ENCODE data around the gene TSPAN4. TPM values are rescaled to one million over a fixed set of nuclear protein-coding genes. Genes with fewer than 3 reads are reported as not detected.

Gene TSPAN4
- total RNA-seq, 1 experiment from 2014 or later = 50.3 TPM

DNA sequence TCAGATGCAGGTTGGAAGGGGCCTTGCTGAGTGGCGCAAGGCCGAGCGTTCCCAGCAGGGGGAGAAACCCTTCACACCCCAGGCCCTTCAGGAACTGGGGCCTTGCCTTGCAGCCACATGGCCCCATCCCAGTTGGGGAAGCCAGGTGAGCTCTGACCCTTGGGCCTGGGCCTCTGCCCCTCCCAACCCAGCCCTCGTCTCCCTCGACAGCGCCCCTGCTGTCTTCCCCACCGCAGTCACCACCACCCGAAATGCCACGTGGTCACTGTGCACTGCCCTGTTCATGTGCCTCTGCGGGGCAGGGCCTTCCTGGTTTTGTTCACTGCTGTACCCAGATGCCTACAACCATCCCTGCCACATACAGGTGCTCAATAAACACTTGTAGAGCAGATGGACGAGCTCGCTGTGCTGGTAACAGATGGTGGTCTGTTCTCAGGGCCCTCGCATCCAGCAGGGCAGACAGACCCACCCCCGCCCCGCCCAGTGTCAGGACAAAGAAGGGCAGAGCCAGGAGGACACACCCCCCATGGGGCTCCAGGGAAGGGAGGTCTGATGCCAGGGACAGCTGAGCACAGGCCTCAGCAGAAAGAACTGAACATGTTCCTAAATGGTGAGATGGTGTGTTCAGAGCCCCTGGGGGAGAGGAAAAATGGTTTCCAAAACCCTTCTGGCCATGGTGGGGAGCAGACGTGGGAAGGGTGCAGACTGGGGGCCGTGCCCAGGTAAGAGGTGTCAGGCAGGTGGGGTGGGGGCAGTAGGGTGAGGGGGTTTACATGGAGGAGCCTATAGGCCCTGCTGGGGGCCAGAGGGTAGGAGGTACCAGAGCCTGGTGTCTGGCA is 4.0 kb upstream of the TSPAN4 start:
- no TSS peak for BruUV-seq (replicated peaks)
- Histone ChIP-seq H3K79me2 (ENCODE audit: insufficient read depth, low read length) (peaks cover 83% of the 10 kb centered on the region), H3K4me2 (ENCODE audit: low read length) (peak overlapping the region; percentile 92), H2AFZ (ENCODE audit: low read depth, low read length, poor library complexity, severe bottlenecking) (no peak overlapping the region), H3K27me3 (ENCODE audit: insufficient read depth, low read length) (no peaks in the 10 kb centered on the region), H3K9ac (ENCODE audit: low read length) (peak overlapping the region; percentile 42), H3K4me1 (ENCODE audit: control insufficient read depth in 1 of 2, insufficient read depth in 2 of 2, low read length in 2 of 2) (peaks cover 34 to 73% of the 10 kb centered on the region in 2 experiments), H3K9me2 (ENCODE audit: insufficient read depth) (no peaks in the 10 kb centered on the region), H3K4me3 (replicated peaks in 1 of 2; ENCODE audit: low read depth in 1 of 2, low read length in 2 of 2) (no peak overlapping the region), H3K36me3 (ENCODE audit: control insufficient read depth in 1 of 2, insufficient read depth in 2 of 2, low read length in 2 of 2) (peaks cover 3 to 44% of the 10 kb centered on the region in 2 experiments; a peak in 3 of 4 replicates), H3K9me3 (ENCODE audit: control insufficient read depth in 1 of 2, insufficient read depth in 1 of 2, low read depth in 1 of 2, low read length in 2 of 2) (no peaks in the 10 kb centered on the region), H3K27ac (ENCODE audit: low read depth, low read length) (peak overlapping the region; percentile 97), H4K20me1 (ENCODE audit: insufficient read depth) (peaks cover 23% of the 10 kb centered on the region; the same call in 1 of the 2 replicates)
- intact Hi-C loops (cut with micrococcal nuclease) = no loop called here
- ATAC-seq (peak; percentile 41), DNase-seq (ENCODE audit: low read depth, low spot score) (no peak)
- ChIA-PET POLR2A (interaction anchor here (0.6 to 1.2 kb wide), 3 partner anchors 17 to 43 kb away, joined by 3 to 6 read pairs (median 4); no protein-coding TSS in a partner anchor), CTCF (interaction anchor here (1.0 kb wide), 1 partner anchor 29 kb away, joined by 7 read pairs; the partner anchor contains the start of gene RPLP2), RAD21 (ENCODE audit: low non-redundant PET in 1 of 2, low total read pairs in 2 of 2, uncharacterized antibody in 2 of 2, unreplicated experiment in 2 of 2) (no interaction called here)
- TF ChIP-seq POLR2AphosphoS5 (IDR thresholded peaks at IDR 0.05; ENCODE audit: low read depth, low read length) = peak; percentile 17
- no peak for TF ChIP-seq FOSL1 (IDR thresholded peaks at IDR 0.05; ENCODE audit: low read depth)
- TF ChIP-seq, protein P1, sequence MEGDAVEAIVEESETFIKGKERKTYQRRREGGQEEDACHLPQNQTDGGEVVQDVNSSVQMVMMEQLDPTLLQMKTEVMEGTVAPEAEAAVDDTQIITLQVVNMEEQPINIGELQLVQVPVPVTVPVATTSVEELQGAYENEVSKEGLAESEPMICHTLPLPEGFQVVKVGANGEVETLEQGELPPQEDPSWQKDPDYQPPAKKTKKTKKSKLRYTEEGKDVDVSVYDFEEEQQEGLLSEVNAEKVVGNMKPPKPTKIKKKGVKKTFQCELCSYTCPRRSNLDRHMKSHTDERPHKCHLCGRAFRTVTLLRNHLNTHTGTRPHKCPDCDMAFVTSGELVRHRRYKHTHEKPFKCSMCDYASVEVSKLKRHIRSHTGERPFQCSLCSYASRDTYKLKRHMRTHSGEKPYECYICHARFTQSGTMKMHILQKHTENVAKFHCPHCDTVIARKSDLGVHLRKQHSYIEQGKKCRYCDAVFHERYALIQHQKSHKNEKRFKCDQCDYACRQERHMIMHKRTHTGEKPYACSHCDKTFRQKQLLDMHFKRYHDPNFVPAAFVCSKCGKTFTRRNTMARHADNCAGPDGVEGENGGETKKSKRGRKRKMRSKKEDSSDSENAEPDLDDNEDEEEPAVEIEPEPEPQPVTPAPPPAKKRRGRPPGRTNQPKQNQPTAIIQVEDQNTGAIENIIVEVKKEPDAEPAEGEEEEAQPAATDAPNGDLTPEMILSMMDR (IDR thresholded peaks at IDR 0.05 in 2 of 3, conservative IDR thresholded peaks at IDR 0.05 in 1 of 3; ENCODE audit: borderline replicate concordance in 1 of 3, insufficient read depth in 1 of 3, low read depth in 2 of 3, low read length in 2 of 3) = peak in 2 of 3 experiments; percentile 48 to 58; a peak in 3 of 6 replicates

GRCh38 chr11:839280-839623 is 3.4 kb upstream of the TSPAN4 start:
- peaks cover 22% of the 10 kb centered on the region; the same call in 1 of the 2 replicates for H4K20me1 ChIP-seq (ENCODE audit: insufficient read depth)
- H3K79me2 ChIP-seq (ENCODE audit: insufficient read depth, low read length) = peaks cover 79% of the 10 kb centered on the region
- ATAC-seq (no peak), DNase-seq (ENCODE audit: low read depth, low spot score) (no peak)
- TF ChIP-seq RAD21 (IDR thresholded peaks at IDR 0.05; ENCODE audit: low read depth) (no peak), TCF7L2 (IDR thresholded peaks at IDR 0.05; ENCODE audit: borderline replicate concordance, extremely low read depth, insufficient read depth, insufficient read length) (no peak), ELF1 (IDR thresholded peaks at IDR 0.05; ENCODE audit: borderline replicate concordance, low read depth) (no peak), ZFX (IDR thresholded peaks at IDR 0.05) (no peak)
- TF ChIP-seq, protein P1 (IDR thresholded peaks at IDR 0.05 in 2 of 3, conservative IDR thresholded peaks at IDR 0.05 in 1 of 3; ENCODE audit: borderline replicate concordance in 1 of 3, insufficient read depth in 1 of 3, low read depth in 2 of 3, low read length in 2 of 3) = no peak
- BruUV-seq (replicated peaks) = no TSS peak
- no peak overlapping the region for H2AFZ ChIP-seq (ENCODE audit: low read depth, low read length, poor library complexity, severe bottlenecking)
- H3K9ac ChIP-seq (ENCODE audit: low read length) = peak overlapping the region; percentile 42
- peak overlapping the region; percentile 97 for H3K27ac ChIP-seq (ENCODE audit: low read depth, low read length)
- peaks cover 3 to 44% of the 10 kb centered on the region in 2 experiments; a peak in 3 of 4 replicates for H3K36me3 ChIP-seq (ENCODE audit: control insufficient read depth in 1 of 2, insufficient read depth in 2 of 2, low read length in 2 of 2)
- RAD21 ChIA-PET (ENCODE audit: low non-redundant PET in 1 of 2, low total read pairs in 2 of 2, uncharacterized antibody in 2 of 2, unreplicated experiment in 2 of 2) = no interaction called here
- CTCF ChIA-PET = no interaction called here
- peak overlapping the region; percentile 92 for H3K4me2 ChIP-seq (ENCODE audit: low read length)
- POLR2A ChIA-PET = no interaction called here
- no peak overlapping the region for H3K4me3 ChIP-seq (replicated peaks in 1 of 2; ENCODE audit: low read depth in 1 of 2, low read length in 2 of 2)
- H3K4me1 ChIP-seq (ENCODE audit: control insufficient read depth in 1 of 2, insufficient read depth in 2 of 2, low read length in 2 of 2) = peaks cover 31 to 73% of the 10 kb centered on the region in 2 experiments
- H3K27me3 ChIP-seq (ENCODE audit: insufficient read depth, low read length) = no peaks in the 10 kb centered on the region
- intact Hi-C loops (cut with micrococcal nuclease) = no loop called here
- no peaks in the 10 kb centered on the region for H3K9me3 ChIP-seq (ENCODE audit: control insufficient read depth in 1 of 2, insufficient read depth in 1 of 2, low read depth in 1 of 2, low read length in 2 of 2)
- no peaks in the 10 kb centered on the region for H3K9me2 ChIP-seq (ENCODE audit: insufficient read depth)

Measured in HCT116 (cell line).